HG03095 (cell line): ENCODE results near the gene MMP24.

ENCODE experiments used
- ATAC-seq: cut with Tn5 transposase; IDR thresholded peaks from one replicate; pipeline ENCODE4 v1.9.1; 2021; ENCODE audit warnings: moderate library complexity; ENCODE audit not compliant: unreplicated experiment

The MMP24 gene

GRCh38 chr20:35277531-35278395, 51.3 kb downstream of the MMP24 start, which contains the start of gene MMP24OS:
MMP24OS (minus strand) TSS chr20:35278122; CDS start chr20:35277929, 193 bp downstream.
- ATAC-seq = peak; percentile 75

DNA sequence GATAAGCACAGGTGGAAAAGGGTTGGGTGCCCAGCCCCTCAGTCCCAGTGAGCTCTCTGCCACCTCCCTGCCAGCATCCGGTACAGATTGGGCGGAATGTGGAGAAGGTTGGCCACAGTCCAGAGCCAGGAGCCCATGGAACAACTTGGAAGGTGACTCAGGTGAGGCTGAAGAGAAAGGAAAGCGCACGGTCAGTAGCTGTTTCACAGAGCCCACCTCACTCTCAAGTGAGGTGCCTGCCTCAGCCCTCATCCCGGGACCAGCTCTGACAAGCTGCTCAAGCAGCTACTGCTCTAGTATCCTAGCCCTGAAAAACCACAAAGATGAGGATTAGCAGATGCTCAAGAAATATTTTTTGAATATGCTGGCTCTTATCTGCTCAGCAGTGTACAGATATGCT, 52.5 kb downstream of the MMP24 start:
- no peak for ATAC-seq

DNA sequence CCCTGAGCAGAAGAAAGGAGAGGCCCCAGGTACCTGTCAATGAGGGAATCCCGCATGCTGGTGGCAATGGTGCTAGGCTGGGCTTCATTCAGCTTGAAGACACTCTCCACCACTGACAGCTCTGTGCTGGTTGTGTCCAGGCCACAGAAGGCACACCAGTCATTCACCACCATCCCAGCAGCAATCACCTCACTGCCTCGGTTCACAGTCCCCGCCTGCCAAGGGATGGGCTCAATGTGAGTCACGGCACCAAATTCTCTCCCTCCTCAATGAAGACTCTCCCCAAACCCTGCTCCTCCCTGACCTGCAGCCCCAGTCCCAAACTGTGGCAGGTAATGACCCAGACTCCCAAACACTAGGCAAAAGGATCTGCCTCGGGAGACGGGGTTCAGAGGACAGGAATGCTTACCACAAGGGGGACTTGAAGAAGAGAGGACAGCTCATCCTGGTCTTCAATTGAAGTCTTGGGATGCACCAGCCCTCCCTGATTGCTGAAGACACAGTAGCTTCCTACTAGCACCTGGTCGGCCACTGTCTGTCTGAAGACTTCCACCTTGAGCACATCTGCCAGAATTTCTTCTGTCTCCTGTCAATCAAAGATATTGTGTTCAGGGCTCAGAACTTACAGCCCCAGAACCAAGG, 53.2 kb downstream of the MMP24 start:
- ATAC-seq = no peak

GRCh38 chr20:35280523-35280922, 54.0 kb downstream of the MMP24 start:
- ATAC-seq = no peak

GRCh38 chr20:35281506-35282101, 55.1 kb downstream of the MMP24 start:
- no peak for ATAC-seq

DNA sequence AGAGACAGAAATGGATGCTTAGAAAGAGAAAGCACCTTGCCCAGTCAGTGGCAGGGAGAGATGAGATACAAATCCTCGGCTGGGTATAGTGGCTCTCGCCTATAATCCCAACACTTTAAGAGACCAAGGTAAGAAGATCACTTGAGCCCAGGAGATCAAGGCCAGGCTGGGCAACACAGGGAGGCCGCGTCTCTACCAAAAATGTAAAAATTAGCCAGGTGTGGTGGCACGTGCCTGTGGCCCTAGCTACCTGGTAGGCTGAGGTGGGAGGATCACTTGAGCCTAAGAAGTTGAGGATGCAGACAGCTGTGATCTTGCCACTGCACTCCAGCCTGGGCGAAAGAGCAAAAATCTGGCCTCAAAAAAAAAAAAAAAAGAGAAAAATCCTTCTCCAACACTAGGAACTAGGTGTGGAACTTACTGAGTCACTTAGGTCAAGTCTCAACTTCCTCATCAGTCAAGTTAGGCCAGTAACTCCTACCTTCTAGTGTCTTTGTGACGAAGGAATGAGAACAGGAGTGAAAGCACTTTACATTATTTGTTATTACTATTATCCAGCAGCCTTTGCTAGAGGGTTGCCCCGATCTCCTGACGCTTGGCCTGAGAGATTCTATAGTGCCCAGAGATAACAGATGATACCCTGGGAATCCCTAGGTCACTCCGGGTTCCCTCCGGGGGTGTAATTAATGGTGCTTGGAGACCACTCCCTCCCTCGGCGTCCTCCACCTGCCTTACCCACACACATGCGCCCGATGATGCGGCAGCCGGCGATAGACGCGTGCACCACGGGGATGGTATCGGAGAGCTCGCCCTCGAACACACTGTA, 57.2 kb downstream of the MMP24 start:
- ATAC-seq = no peak

GRCh38 chr20:35284267-35284991, 57.9 kb downstream of the MMP24 start, which contains the start of gene EIF6:
EIF6 (minus strand) TSS chr20:35284772; CDS start chr20:35284487, 285 bp downstream.
- peak; percentile 79 for ATAC-seq

GRCh38 chr20:35284992-35285805, 58.7 kb downstream of the MMP24 start:
- no peak for ATAC-seq

GRCh38 chr20:35285806-35286076, 59.3 kb downstream of the MMP24 start:
- ATAC-seq = no peak

- no peak for ATAC-seq
These were observed 59.8 kb downstream of the MMP24 start for GRCh38 chr20:35286077-35286898.

DNA sequence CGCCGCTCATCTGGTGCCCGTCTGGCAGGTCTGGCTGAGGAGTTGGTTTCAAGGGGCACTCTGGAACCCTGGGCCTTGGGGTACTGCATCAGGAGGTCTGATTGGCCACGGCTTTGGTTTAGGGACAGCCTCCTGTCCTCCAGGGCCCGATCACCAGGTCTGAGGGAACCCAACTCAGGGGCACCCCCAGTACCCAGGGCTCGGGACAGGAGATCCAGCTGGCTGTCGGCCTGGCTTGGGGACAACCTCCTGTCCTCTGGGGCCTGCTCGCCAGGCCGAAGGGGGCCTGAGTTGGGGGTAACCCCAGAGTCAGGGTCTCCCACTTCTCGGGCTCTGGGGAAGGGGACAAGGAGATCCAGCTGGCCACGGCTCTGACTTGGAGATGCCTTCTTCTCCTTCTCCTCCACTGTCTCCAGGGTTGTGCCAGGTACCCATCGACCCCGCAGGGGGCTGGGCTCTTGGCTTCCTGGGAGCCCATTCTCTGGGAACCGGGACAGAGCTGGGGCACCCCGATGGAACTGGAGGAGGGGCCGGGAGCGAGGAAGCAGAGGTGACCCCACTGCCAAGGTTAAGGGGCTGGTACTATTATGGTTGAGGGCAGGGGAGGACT, 60.5 kb downstream of the MMP24 start:
- ATAC-seq = no peak

DNA sequence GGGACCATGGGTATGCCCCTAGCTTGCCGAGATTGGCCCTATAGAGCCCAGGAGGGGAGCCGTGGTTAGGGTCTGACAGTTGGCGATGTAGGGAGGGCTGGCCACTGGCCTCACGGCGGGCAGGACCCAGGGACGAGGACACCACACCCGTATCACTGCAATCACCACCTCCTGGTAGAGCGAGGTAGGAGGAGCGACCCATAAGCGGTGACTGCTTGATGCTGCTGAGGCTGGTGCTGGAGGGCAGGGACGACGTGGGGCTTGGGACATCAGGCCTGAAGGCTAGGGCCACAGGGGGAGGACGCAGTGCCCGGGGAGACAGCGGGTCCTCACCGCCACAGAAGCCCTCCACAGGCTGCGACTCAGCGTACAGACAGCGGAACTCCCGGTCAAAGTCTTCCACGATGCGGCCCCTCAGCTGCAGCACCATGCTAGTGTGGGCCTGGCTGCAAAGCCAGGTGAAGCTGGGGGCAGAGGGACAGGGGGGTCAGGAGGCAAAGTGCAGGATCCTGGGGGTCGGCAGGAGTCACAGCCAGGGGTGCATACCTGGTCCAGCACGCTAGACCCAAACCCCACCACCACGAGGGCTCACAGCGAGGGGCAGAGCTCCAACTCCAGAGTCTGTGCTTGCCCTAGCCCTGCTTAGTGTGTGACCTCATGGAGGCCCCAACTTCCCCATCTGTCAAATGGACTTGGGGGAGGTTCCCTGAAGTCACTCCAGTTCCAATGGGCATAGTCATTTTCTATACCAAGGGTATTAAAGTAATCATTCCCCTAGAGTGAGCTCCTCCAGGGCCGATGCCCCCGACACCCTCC, 61.2 kb downstream of the MMP24 start:
- ATAC-seq = no peak

- no peak for ATAC-seq
These were observed 62.0 kb downstream of the MMP24 start for GRCh38 chr20:35288325-35289060.

DNA sequence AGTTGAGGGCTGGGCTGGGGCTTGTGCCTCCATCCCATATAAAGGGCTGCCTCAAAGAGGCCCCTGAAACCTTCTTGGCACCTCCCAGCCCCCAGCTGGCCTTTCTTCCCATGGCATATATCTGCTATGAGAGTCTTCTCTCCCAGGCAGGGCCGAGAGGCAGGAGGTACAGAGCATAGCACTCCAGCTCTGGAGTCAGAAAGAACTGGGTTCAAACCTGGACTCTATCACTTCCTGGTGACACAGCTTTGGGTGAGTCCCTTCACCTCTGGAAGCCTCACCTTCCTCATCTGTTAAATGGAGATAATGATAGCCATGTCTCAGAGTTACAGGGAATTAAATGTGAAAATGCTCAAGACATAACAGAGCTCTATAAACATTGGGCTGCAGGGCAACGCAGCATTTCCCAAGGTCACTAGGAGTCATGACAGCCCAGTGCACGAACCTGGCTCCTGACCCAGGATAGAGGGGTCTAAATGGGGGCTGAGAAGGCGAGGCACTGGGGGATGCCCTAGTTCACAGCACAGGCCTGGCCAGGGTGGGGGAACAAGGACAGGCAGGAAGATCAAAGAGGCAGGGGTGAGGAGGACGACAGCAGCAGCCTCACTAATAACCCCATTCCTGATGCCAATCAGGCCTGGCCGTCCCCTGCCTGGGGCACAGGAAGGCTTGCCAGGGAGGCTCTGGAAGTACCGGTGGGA, 63.8 kb downstream of the MMP24 start:
- ATAC-seq = no peak

DNA sequence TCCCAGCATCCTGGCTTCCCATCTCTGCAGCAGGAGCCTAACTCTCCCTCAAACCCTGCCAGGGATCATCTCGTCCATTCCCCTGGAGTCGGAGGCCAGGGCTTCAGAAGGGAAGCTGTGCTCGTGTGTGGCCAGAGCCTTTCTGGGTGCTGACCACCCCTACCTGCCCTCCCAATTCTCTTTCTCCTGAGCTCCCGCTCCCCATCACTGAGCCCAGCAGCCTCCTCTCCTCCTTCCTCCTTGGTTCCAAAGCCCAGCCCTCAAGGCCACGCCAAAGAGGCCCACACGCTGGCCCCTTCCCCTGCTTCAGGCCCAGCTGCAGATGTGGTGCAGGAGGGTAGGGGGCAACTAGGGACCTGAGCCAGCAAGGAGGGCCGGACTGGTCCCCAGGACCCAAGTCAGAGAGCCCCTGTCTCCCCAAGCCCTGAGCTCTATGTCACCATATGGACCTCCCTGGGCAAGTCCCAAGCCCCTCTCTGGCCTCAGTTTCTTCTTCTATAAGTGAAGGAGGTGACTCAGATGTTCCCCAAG, 64.5 kb downstream of the MMP24 start:
- ATAC-seq = no peak
